Measurements from ENCODE around the gene NEMP2. TPM values are rescaled to one million over a fixed set of nuclear protein-coding genes. Genes with fewer than 3 reads are reported as not detected.

NEMP2 gene
- total and polyA plus RNA-seq, 3 experiments from 2014 or later = 10.5 to 17.5 (median 16.9) TPM

DNA sequence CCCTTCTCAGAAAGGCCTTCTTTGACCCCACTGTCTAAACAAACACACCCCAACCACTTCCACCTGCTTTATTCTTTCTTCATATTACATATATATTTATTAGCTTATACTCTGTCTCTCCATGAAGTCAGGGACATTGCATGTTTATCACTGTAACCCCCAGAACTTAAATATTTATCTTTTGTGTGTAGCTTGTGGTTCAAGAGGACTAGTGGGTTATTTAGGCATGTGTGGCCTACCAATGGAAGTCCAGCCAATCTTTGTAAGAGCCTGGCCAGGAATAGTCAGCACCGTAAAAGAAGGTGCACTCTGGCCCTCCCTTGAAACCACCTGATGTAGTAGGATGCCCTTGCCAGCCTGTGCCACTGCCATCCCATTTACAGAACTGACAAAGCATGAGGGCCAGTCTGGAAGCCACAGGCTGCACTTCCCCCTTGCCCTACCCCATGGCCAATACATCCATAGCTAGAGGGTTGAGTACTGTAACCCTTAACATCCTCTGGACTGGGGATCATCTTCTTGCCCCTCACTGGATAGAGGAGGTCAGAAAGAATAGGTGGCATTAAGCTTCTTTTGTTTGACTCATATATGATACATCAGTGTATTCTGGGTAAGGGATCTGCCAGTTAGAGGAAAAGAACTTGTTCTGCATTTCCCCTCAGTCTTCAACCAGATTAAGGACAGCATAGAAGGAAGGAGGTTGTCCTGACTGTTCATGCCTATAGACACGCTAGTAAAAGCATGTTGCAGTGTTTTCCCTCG lies 4.9 kb downstream of the NEMP2 start:
- Histone ChIP-seq H3K4me1 (ENCODE audit: insufficient read depth, low read length) (peaks cover 44% of the 10 kb centered on the region), H3K27me3 (ENCODE audit: insufficient read depth, low read length, poor library complexity, severe bottlenecking) (no peaks in the 10 kb centered on the region), H3K36me3 (ENCODE audit: insufficient read depth, low read length) (no peaks in the 10 kb centered on the region), H3K27ac (ENCODE audit: low read depth, low read length) (no peak overlapping the region), H3K9me3 (ENCODE audit: low read length) (no peaks in the 10 kb centered on the region), H3K4me3 (ENCODE audit: low read length) (no peak overlapping the region)
- no peak for DNase-seq
- ChIA-PET CTCF (interaction anchor here (1.3 kb wide), 1 partner anchor 147 kb away, joined by 3 read pairs; no protein-coding TSS in a partner anchor), POLR2A (no interaction called here)
- no peaks in the 10 kb centered on the region for H3K27me3 Mint-ChIP-seq
- peaks cover 0 to 8% (median 6%) of the 10 kb centered on the region in 3 donors for H3K36me3 Mint-ChIP-seq
- H3K9me3 Mint-ChIP-seq = no peaks in the 10 kb centered on the region
- peaks cover 35 to 77% (median 71%) of the 10 kb centered on the region in 3 donors for H3K4me1 Mint-ChIP-seq
- H3K27ac Mint-ChIP-seq = peak overlapping the region in 4 of 8 donors; percentile 19 to 62 (median 38)
- peak overlapping the region in 1 of 7 donors; percentile 22 for H3K4me3 Mint-ChIP-seq

DNA sequence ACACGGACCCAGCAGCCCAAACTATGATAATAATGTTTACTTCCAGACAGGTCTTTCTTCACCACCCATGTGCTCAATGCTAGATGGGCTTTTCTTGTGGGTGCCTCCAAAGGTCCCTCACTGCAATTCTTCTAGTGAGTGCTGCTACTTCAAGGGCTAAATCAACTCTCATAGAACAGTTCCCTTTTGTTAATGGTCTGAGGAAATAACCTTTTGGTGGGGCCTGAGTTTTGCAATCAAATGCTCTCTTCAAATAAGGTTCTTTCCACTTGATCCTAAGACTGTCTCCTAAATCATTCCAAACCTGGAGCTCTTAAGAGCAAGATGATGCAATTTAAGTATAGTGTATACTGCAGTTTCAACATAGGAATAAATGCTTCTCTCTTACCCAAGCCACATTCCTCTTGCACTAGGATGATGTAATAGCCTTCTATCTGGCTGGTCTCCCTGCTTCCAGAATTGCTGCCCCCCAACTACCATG lies 6.0 kb downstream of the NEMP2 start:
- no peaks in the 10 kb centered on the region for H3K27me3 Mint-ChIP-seq
- ChIA-PET POLR2A (no interaction called here), CTCF (no interaction called here)
- H3K4me3 ChIP-seq (ENCODE audit: low read length) = no peak overlapping the region
- no peaks in the 10 kb centered on the region for H3K27me3 ChIP-seq (ENCODE audit: insufficient read depth, low read length, poor library complexity, severe bottlenecking)
- H3K27ac Mint-ChIP-seq = peak overlapping the region in 3 of 8 donors; percentile 2 to 65 (median 5)
- H3K9me3 Mint-ChIP-seq = no peaks in the 10 kb centered on the region
- no peak overlapping the region for H3K27ac ChIP-seq (ENCODE audit: low read depth, low read length)
- peaks cover 3 to 10% (median 4%) of the 10 kb centered on the region in 3 donors for H3K36me3 Mint-ChIP-seq
- peaks cover 30 to 75% (median 65%) of the 10 kb centered on the region in 3 donors for H3K4me1 Mint-ChIP-seq
- H3K9me3 ChIP-seq (ENCODE audit: low read length) = no peaks in the 10 kb centered on the region
- H3K4me3 Mint-ChIP-seq = no peak overlapping the region
- H3K36me3 ChIP-seq (ENCODE audit: insufficient read depth, low read length) = no peaks in the 10 kb centered on the region
- H3K4me1 ChIP-seq (ENCODE audit: insufficient read depth, low read length) = peaks cover 38% of the 10 kb centered on the region
- no peak for DNase-seq

DNA sequence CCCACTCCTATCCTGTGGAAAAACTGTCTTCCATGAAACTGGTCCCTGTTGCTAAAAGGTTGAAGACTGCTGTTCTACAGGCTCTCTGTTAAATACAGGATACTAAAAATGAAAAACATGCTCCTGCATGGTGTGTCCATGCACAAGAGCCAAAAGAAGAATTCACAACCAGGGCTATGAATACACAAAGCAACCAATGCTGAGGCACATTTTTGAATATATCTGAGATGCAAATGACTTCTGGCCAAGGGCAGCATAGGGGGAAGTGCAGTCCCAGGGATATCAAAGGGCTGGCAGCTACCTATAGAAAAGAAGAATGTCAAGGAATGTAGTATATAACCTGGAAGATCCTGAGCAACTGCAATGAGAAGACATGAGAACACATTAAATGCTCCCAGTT lies 6.6 kb downstream of the NEMP2 start:
- ChIA-PET CTCF (no interaction called here), POLR2A (no interaction called here)
- peaks cover 32% of the 10 kb centered on the region for H3K4me1 ChIP-seq (ENCODE audit: insufficient read depth, low read length)
- Mint-ChIP-seq H3K9me3 (no peaks in the 10 kb centered on the region), H3K4me1 (peaks cover 26 to 69% (median 58%) of the 10 kb centered on the region in 3 donors), H3K4me3 (no peak overlapping the region), H3K27me3 (no peaks in the 10 kb centered on the region), H3K27ac (no peak overlapping the region), H3K36me3 (peaks cover 3 to 10% (median 7%) of the 10 kb centered on the region in 3 donors)
- no peak for DNase-seq
- H3K9me3 ChIP-seq (ENCODE audit: low read length) = no peaks in the 10 kb centered on the region
- no peak overlapping the region for H3K27ac ChIP-seq (ENCODE audit: low read depth, low read length)
- H3K36me3 ChIP-seq (ENCODE audit: insufficient read depth, low read length) = no peaks in the 10 kb centered on the region
- no peaks in the 10 kb centered on the region for H3K27me3 ChIP-seq (ENCODE audit: insufficient read depth, low read length, poor library complexity, severe bottlenecking)
- H3K4me3 ChIP-seq (ENCODE audit: low read length) = no peak overlapping the region

DNA sequence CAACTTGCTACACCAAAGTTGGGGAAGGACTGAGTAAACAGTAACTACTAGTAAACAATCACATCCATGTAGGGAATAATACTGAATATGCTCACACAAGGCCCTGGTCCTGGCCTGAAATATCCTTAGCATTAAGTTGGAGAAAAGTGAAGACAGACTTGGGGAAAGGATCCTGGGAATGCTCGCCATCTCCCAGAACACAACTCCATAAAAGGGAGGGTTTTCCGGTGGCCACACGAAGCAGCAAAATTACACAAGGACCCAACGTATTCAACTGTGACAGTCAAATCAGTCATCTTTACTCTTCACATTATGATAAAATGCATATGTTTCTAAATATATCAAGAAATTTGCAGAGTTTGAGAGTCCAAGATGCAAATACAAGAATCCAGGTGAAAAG lies 7.3 kb downstream of the NEMP2 start:
- peaks cover 3 to 13% (median 10%) of the 10 kb centered on the region in 3 donors for H3K36me3 Mint-ChIP-seq
- Histone ChIP-seq H3K4me1 (ENCODE audit: insufficient read depth, low read length) (peaks cover 25% of the 10 kb centered on the region), H3K27ac (ENCODE audit: low read depth, low read length) (no peak overlapping the region), H3K9me3 (ENCODE audit: low read length) (no peaks in the 10 kb centered on the region), H3K27me3 (ENCODE audit: insufficient read depth, low read length, poor library complexity, severe bottlenecking) (no peaks in the 10 kb centered on the region), H3K36me3 (ENCODE audit: insufficient read depth, low read length) (no peaks in the 10 kb centered on the region), H3K4me3 (ENCODE audit: low read length) (no peak overlapping the region)
- ChIA-PET POLR2A (no interaction called here), CTCF (no interaction called here)
- no peak overlapping the region for H3K27ac Mint-ChIP-seq
- no peaks in the 10 kb centered on the region for H3K27me3 Mint-ChIP-seq
- H3K4me1 Mint-ChIP-seq = peaks cover 22 to 62% (median 51%) of the 10 kb centered on the region in 3 donors
- H3K4me3 Mint-ChIP-seq = no peak overlapping the region
- DNase-seq = no peak
- H3K9me3 Mint-ChIP-seq = no peaks in the 10 kb centered on the region

DNA sequence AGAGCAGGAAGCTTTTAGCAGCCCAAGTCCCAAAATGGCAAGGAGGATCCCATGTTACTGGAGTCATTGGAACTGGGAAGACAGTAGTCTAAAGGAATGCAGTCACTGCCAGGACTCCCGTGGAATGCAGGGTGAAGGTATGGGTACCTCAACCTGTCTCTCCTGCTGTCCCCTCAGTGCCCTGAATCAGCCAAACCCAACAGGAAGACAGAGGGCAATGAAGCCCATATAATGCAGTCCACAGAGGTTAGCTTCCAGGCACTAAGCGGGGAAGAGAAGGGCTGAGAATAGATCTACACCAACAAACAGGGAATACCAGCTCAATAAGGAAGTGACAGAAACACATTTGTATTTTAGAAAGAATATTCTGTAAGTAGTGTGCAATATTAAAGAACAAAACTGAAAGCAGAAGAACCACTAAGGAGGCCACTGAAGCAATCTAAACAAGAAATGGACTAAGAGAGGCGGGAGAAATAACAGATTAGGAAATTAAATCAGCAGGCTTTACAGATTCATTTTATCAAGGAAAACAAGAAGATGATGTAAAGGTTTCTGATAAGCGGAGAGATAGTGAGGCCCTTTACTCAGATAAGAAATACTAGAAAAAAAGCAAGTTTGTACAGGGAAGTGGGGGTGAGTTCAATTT lies 8.3 kb downstream of the NEMP2 start:
- ChIA-PET CTCF (no interaction called here), POLR2A (no interaction called here)
- no peak for DNase-seq
- H3K9me3 ChIP-seq (ENCODE audit: low read length) = no peaks in the 10 kb centered on the region
- no peak overlapping the region for H3K4me3 ChIP-seq (ENCODE audit: low read length)
- H3K4me3 Mint-ChIP-seq = no peak overlapping the region
- peak overlapping the region in 2 of 8 donors; percentile 10 to 21 for H3K27ac Mint-ChIP-seq
- H3K36me3 ChIP-seq (ENCODE audit: insufficient read depth, low read length) = no peaks in the 10 kb centered on the region
- H3K27me3 Mint-ChIP-seq = no peaks in the 10 kb centered on the region
- H3K27ac ChIP-seq (ENCODE audit: low read depth, low read length) = no peak overlapping the region
- H3K9me3 Mint-ChIP-seq = no peaks in the 10 kb centered on the region
- H3K36me3 Mint-ChIP-seq = peaks cover 3 to 17% (median 10%) of the 10 kb centered on the region in 3 donors
- peaks cover 17% of the 10 kb centered on the region for H3K4me1 ChIP-seq (ENCODE audit: insufficient read depth, low read length)
- no peaks in the 10 kb centered on the region for H3K27me3 ChIP-seq (ENCODE audit: insufficient read depth, low read length, poor library complexity, severe bottlenecking)
- peaks cover 25 to 62% (median 51%) of the 10 kb centered on the region in 3 donors for H3K4me1 Mint-ChIP-seq

DNA sequence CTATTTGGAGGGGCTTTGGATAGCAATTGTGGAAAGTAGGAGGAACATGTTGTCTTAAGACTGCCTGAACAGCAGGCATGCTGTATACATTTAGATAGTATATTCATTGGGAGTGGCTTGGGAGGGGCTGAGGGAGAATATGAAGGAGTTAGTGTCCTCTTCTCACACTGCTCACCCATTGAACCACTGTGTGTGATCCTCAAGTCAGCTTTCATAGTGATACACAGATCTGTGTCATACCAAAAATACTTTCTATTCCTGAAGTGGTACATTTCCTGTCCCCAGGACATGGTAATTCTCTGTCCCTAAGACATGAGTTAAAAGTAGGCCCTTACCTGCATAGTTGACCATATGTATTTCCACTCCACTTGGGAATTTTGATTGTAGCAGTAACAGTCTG lies 9.6 kb downstream of the NEMP2 start:
- no peak overlapping the region for H3K27ac Mint-ChIP-seq
- peaks cover 0 to 3% of the 10 kb centered on the region in 2 donors for H3K27me3 Mint-ChIP-seq
- Histone ChIP-seq H3K9me3 (ENCODE audit: low read length) (no peaks in the 10 kb centered on the region), H3K36me3 (ENCODE audit: insufficient read depth, low read length) (no peaks in the 10 kb centered on the region), H3K27ac (ENCODE audit: low read depth, low read length) (no peak overlapping the region), H3K4me1 (ENCODE audit: insufficient read depth, low read length) (peaks cover 18% of the 10 kb centered on the region), H3K4me3 (ENCODE audit: low read length) (no peak overlapping the region), H3K27me3 (ENCODE audit: insufficient read depth, low read length, poor library complexity, severe bottlenecking) (no peaks in the 10 kb centered on the region)
- H3K9me3 Mint-ChIP-seq = no peaks in the 10 kb centered on the region
- peaks cover 3 to 17% (median 10%) of the 10 kb centered on the region in 3 donors for H3K36me3 Mint-ChIP-seq
- H3K4me3 Mint-ChIP-seq = no peak overlapping the region
- peaks cover 35 to 62% (median 55%) of the 10 kb centered on the region in 3 donors for H3K4me1 Mint-ChIP-seq
- CTCF ChIA-PET = no interaction called here
- DNase-seq = no peak
- POLR2A ChIA-PET = no interaction called here

DNA sequence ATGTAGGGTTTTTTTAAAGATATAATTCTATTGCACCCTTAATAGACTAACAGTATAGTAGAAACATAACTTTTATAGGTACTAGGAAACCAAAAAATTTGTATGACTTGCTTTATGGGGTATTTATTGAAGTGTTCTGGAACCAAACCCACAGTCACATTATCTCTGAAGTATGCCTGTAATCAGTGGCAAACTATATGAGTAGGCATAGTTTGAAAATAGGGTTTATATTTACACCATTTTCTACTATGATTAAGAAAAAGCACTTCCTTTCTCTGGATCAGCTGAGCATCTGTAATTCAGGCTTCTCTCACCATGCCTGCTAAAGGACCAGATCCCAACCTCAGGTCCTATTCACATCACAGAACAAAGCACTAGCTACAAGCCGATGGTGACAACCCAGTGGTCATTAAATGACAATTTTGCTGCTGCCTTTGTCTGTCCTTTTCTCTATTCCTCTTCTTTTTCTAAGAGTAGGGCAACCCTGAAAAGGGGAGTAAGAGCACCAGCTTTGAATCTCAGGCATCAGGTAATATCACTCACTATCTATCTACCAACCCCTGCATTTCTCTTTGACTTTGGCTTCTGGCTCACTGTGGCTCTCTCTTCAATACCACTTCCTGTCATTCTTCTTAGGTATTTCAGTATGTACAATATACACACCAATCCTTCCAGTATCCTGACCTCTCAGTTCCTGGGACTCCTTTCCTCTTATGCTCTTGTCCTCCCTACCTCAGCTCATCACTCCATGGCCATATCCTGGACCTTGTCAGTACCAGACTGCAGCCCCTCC lies 14.4 kb downstream of the NEMP2 start:
- H3K4me3 ChIP-seq (ENCODE audit: low read length) = no peak overlapping the region
- H3K4me1 ChIP-seq (ENCODE audit: insufficient read depth, low read length) = peaks cover 37% of the 10 kb centered on the region
- peaks cover 0 to 3% of the 10 kb centered on the region in 2 donors for H3K27me3 Mint-ChIP-seq
- peak overlapping the region in 5 of 7 donors; percentile 4 to 45 (median 36) for H3K4me3 Mint-ChIP-seq
- DNase-seq = peak in 1 of 5 donors; percentile 41
- peak overlapping the region; percentile 3 to 84 (median 54) for H3K27ac Mint-ChIP-seq
- ChIA-PET POLR2A (no interaction called here), CTCF (no interaction called here)
- peaks cover 3 to 22% (median 13%) of the 10 kb centered on the region in 3 donors for H3K36me3 Mint-ChIP-seq
- H3K4me1 Mint-ChIP-seq = peaks cover 41 to 50% (median 43%) of the 10 kb centered on the region in 3 donors
- H3K36me3 ChIP-seq (ENCODE audit: insufficient read depth, low read length) = no peaks in the 10 kb centered on the region
- H3K27ac ChIP-seq (ENCODE audit: low read depth, low read length) = no peak overlapping the region
- H3K9me3 Mint-ChIP-seq = no peaks in the 10 kb centered on the region
- H3K9me3 ChIP-seq (ENCODE audit: low read length) = no peaks in the 10 kb centered on the region
- H3K27me3 ChIP-seq (ENCODE audit: insufficient read depth, low read length, poor library complexity, severe bottlenecking) = no peaks in the 10 kb centered on the region
